ENCODE results near the gene CEP85L. TPM values are rescaled to one million over a fixed set of nuclear protein-coding genes. Genes with fewer than 3 reads are reported as not detected.

The CEP85L gene
- total and polyA plus RNA-seq, 2 of the 4 experiments (the other 2 are of a cell fraction): 2.3 to 25.6 TPM

- no peak overlapping the region for H3K56ac ChIP-seq (ENCODE audit: extremely low read depth, insufficient read depth, low read length)
- CTCF ChIA-PET: interaction anchor here (1.0 to 2.2 kb wide), 3 partner anchors 226 to 289 kb away, joined by 3 to 8 read pairs (median 4); no protein-coding TSS in a partner anchor
- ATAC-seq (ENCODE audit: low read depth) (no peak), DNase-seq (no peak)
- H2BK20ac ChIP-seq (ENCODE audit: low read depth, low read length): no peak overlapping the region
- no peak overlapping the region for H3K4ac ChIP-seq (ENCODE audit: low read depth, low read length)
- no peak overlapping the region for H3K9ac ChIP-seq (ENCODE audit: low read depth, low read length)
- dilution Hi-C loops (cut with HindIII; ENCODE audit: low sequenced_read_pairs, unreplicated experiment): no loop called here
- no peak overlapping the region for H2BK120ac ChIP-seq (ENCODE audit: low read depth, low read length)
- H3K14ac ChIP-seq (replicated peaks; ENCODE audit: low read depth, low read length): no peak overlapping the region
- POLR2A ChIA-PET (ENCODE audit: unreplicated experiment): interaction anchor here (0.7 kb wide), 1 partner anchor 155 kb away, joined by 3 read pairs; no protein-coding TSS in a partner anchor
- H2AFZ ChIP-seq (replicated peaks; ENCODE audit: low read length, poor library complexity): no peak overlapping the region
- no peaks in the 10 kb centered on the region for H4K20me1 ChIP-seq (ENCODE audit: insufficient read depth, low read length)
- no TSS peak for BruUV-seq (replicated peaks)
- H3K23ac ChIP-seq (ENCODE audit: low read depth, low read length): no peak overlapping the region
- no peak overlapping the region for H4K8ac ChIP-seq (ENCODE audit: low read depth in 2 of 2, low read length in 2 of 2)
- H2AK5ac ChIP-seq (ENCODE audit: low read depth, low read length): no peak overlapping the region
- no peaks in the 10 kb centered on the region for H3K9me3 ChIP-seq (ENCODE audit: control insufficient read depth, insufficient read depth, low read length)
- in situ Hi-C loops (cut with MboI; ENCODE audit: low sequenced_read_pairs): no loop called here
- no CpG with 5 or more reads among the region's 4 CpGs for WGBS, 2 experiments (ENCODE audit: extremely low coverage in 2 of 2, insufficient read length in 1 of 2)
- H3K4me3 ChIP-seq (ENCODE audit: insufficient read depth, low read depth, low read length): no peak overlapping the region
- H4K5ac ChIP-seq (ENCODE audit: low read depth, low read length): no peak overlapping the region
- H3K79me1 ChIP-seq (ENCODE audit: low read depth in 1 of 2, low read length in 2 of 2): peaks cover 7 to 10% of the 10 kb centered on the region in 2 experiments; a peak in 2 of 4 replicates
- H3K4me2 ChIP-seq (ENCODE audit: low read depth, low read length): no peak overlapping the region
- no peak overlapping the region for H3K18ac ChIP-seq (ENCODE audit: low read depth, low read length)
- TF ChIP-seq RFX5 (IDR thresholded peaks at IDR 0.05; ENCODE audit: low read depth, low read length): no peak
- TF ChIP-seq CHD1 (IDR thresholded peaks at IDR 0.05; ENCODE audit: low read depth, low read length): no peak
- no peak for TF ChIP-seq NFE2L2 (IDR thresholded peaks at IDR 0.05; ENCODE audit: low read depth, low read length)
- TF ChIP-seq MXI1 (IDR thresholded peaks at IDR 0.05; ENCODE audit: borderline replicate concordance, low read depth, low read length): no peak
- TF ChIP-seq USF2 (IDR thresholded peaks at IDR 0.05; ENCODE audit: low read depth, low read length): no peak
- TF ChIP-seq ELK1 (IDR thresholded peaks at IDR 0.05; ENCODE audit: borderline replicate concordance, low read depth, low read length): no peak
- no peak for TF ChIP-seq FOS (IDR thresholded peaks at IDR 0.05; ENCODE audit: low read depth, low read length)
- TF ChIP-seq MAFK (IDR thresholded peaks at IDR 0.05; ENCODE audit: low read depth, low read length): no peak
- no peak for TF ChIP-seq RCOR1 (IDR thresholded peaks at IDR 0.05; ENCODE audit: insufficient replicate concordance, low read length)
- no peak for TF ChIP-seq CTCF (conservative IDR thresholded peaks at IDR 0.05; ENCODE audit: low read depth, low read length)
- no peak for TF ChIP-seq SMC3 (IDR thresholded peaks at IDR 0.05; ENCODE audit: low read depth, low read length)
- TF ChIP-seq MAZ (IDR thresholded peaks at IDR 0.05; ENCODE audit: borderline replicate concordance, low read depth, low read length): no peak
- no peak for TF ChIP-seq RAD21 (IDR thresholded peaks at IDR 0.05; ENCODE audit: low read length)
- TF ChIP-seq POLR2A (IDR thresholded peaks at IDR 0.05; ENCODE audit: low read depth, low read length): no peak
- no peak for TF ChIP-seq CEBPB (IDR thresholded peaks at IDR 0.05; ENCODE audit: low read depth, low read length)
- no peaks in the 10 kb centered on the region for H3K27me3 ChIP-seq (ENCODE audit: control insufficient read depth, insufficient read depth, low read length)
- no peak overlapping the region for H2BK5ac ChIP-seq (ENCODE audit: low read depth, low read length, poor library complexity, severe bottlenecking)
- no peak overlapping the region for H3K27ac ChIP-seq (ENCODE audit: insufficient read depth, low read length)
- no peaks in the 10 kb centered on the region for H3K36me3 ChIP-seq (ENCODE audit: control insufficient read depth, insufficient read depth, low read length)
- no peak overlapping the region for H2AK9ac ChIP-seq (replicated peaks; ENCODE audit: low read depth, low read length, poor library complexity)
- no peak overlapping the region for H4K91ac ChIP-seq (ENCODE audit: insufficient read depth, low read depth, low read length)
- intact Hi-C loops (cut with micrococcal nuclease): loop anchor here (5.0 kb wide), 1 partner anchor 290 kb away; no protein-coding TSS in a partner anchor
- no peaks in the 10 kb centered on the region; the same call in 1 of the 2 replicates for H3K9me1 ChIP-seq (ENCODE audit: insufficient read depth, low read length)
- H3K4me1 ChIP-seq (ENCODE audit: control insufficient read depth, insufficient read depth, low read length): no peaks in the 10 kb centered on the region
- no peak overlapping the region for H2BK15ac ChIP-seq (ENCODE audit: low read depth, low read length)
Measured at GRCh38 chr6:118511930-118512715, 139.3 kb downstream of the CEP85L start.
